Measurements from ENCODE around the gene TRPM3. TPM values are rescaled to one million over a fixed set of nuclear protein-coding genes. Genes with fewer than 3 reads are reported as not detected.

TRPM3 gene
- total and polyA plus RNA-seq, 2 of the 8 experiments (the other 6 are each of a cell fraction or from before 2014, with no cell fraction given) = 2.4 to 10.9 TPM

DNA sequence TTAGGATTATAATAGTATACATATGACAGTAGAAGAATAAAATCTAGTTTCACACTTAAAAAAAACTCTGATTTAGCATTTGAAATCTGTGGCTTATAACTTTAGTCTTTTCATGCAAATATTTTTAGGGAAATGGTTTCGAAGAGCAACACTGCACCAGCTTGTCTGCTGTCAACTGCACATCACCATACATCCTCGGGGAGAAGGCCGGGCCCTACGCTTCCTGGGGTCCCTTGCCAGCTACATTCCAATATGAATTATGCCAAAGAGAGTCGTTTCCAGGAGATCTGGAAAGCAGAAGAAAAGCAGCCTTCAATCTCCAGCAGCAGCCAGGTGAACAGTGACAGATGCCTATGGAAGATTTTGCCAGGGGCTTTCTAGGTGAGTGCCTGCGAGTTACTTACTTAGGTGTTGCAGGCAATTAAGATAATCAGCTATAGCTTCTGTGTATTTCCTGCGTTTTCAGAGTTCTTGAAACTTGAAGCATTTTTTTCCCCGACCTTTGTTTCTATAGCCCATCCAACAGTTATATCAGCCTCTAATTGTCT is 166.8 kb downstream of the TRPM3 start (continued):
- TF ChIP-seq RXRA (IDR thresholded peaks at IDR 0.05; ENCODE audit: insufficient read depth, low read depth, low read length) = no peak
- TF ChIP-seq POU5F1 (IDR thresholded peaks at IDR 0.05; ENCODE audit: low read depth, low read length) = no peak
- TF ChIP-seq, protein P1, sequence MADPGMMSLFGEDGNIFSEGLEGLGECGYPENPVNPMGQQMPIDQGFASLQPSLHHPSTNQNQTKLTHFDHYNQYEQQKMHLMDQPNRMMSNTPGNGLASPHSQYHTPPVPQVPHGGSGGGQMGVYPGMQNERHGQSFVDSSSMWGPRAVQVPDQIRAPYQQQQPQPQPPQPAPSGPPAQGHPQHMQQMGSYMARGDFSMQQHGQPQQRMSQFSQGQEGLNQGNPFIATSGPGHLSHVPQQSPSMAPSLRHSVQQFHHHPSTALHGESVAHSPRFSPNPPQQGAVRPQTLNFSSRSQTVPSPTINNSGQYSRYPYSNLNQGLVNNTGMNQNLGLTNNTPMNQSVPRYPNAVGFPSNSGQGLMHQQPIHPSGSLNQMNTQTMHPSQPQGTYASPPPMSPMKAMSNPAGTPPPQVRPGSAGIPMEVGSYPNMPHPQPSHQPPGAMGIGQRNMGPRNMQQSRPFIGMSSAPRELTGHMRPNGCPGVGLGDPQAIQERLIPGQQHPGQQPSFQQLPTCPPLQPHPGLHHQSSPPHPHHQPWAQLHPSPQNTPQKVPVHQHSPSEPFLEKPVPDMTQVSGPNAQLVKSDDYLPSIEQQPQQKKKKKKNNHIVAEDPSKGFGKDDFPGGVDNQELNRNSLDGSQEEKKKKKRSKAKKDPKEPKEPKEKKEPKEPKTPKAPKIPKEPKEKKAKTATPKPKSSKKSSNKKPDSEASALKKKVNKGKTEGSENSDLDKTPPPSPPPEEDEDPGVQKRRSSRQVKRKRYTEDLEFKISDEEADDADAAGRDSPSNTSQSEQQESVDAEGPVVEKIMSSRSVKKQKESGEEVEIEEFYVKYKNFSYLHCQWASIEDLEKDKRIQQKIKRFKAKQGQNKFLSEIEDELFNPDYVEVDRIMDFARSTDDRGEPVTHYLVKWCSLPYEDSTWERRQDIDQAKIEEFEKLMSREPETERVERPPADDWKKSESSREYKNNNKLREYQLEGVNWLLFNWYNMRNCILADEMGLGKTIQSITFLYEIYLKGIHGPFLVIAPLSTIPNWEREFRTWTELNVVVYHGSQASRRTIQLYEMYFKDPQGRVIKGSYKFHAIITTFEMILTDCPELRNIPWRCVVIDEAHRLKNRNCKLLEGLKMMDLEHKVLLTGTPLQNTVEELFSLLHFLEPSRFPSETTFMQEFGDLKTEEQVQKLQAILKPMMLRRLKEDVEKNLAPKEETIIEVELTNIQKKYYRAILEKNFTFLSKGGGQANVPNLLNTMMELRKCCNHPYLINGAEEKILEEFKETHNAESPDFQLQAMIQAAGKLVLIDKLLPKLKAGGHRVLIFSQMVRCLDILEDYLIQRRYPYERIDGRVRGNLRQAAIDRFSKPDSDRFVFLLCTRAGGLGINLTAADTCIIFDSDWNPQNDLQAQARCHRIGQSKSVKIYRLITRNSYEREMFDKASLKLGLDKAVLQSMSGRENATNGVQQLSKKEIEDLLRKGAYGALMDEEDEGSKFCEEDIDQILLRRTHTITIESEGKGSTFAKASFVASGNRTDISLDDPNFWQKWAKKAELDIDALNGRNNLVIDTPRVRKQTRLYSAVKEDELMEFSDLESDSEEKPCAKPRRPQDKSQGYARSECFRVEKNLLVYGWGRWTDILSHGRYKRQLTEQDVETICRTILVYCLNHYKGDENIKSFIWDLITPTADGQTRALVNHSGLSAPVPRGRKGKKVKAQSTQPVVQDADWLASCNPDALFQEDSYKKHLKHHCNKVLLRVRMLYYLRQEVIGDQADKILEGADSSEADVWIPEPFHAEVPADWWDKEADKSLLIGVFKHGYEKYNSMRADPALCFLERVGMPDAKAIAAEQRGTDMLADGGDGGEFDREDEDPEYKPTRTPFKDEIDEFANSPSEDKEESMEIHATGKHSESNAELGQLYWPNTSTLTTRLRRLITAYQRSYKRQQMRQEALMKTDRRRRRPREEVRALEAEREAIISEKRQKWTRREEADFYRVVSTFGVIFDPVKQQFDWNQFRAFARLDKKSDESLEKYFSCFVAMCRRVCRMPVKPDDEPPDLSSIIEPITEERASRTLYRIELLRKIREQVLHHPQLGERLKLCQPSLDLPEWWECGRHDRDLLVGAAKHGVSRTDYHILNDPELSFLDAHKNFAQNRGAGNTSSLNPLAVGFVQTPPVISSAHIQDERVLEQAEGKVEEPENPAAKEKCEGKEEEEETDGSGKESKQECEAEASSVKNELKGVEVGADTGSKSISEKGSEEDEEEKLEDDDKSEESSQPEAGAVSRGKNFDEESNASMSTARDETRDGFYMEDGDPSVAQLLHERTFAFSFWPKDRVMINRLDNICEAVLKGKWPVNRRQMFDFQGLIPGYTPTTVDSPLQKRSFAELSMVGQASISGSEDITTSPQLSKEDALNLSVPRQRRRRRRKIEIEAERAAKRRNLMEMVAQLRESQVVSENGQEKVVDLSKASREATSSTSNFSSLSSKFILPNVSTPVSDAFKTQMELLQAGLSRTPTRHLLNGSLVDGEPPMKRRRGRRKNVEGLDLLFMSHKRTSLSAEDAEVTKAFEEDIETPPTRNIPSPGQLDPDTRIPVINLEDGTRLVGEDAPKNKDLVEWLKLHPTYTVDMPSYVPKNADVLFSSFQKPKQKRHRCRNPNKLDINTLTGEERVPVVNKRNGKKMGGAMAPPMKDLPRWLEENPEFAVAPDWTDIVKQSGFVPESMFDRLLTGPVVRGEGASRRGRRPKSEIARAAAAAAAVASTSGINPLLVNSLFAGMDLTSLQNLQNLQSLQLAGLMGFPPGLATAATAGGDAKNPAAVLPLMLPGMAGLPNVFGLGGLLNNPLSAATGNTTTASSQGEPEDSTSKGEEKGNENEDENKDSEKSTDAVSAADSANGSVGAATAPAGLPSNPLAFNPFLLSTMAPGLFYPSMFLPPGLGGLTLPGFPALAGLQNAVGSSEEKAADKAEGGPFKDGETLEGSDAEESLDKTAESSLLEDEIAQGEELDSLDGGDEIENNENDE (IDR thresholded peaks at IDR 0.05; ENCODE audit: insufficient replicate concordance, low read length) = no peak

All from H1 (cell line).